Measurements from ENCODE around the gene SLC7A8.

DNA sequence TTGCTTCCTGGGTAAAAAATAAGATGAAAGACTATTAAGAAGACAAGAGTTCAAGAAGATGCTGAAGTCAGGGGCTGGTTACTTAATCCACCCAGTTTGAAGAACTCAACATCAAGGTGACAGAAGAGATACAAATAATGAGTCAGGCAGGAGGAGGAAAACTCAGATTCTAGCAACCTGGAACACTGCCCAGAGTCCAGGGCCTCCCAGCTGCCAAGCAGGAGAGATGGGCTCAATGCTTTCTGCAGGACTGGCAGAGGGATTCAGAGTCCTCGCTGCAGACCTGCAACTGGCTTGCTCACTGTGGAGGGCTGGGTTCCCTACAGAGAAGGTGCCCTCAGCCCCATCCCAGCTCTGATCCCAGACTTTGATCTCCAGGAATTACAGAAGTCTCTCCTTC is 35.8 kb downstream of the SLC7A8 start:
- TF ChIP-seq, protein P1, sequence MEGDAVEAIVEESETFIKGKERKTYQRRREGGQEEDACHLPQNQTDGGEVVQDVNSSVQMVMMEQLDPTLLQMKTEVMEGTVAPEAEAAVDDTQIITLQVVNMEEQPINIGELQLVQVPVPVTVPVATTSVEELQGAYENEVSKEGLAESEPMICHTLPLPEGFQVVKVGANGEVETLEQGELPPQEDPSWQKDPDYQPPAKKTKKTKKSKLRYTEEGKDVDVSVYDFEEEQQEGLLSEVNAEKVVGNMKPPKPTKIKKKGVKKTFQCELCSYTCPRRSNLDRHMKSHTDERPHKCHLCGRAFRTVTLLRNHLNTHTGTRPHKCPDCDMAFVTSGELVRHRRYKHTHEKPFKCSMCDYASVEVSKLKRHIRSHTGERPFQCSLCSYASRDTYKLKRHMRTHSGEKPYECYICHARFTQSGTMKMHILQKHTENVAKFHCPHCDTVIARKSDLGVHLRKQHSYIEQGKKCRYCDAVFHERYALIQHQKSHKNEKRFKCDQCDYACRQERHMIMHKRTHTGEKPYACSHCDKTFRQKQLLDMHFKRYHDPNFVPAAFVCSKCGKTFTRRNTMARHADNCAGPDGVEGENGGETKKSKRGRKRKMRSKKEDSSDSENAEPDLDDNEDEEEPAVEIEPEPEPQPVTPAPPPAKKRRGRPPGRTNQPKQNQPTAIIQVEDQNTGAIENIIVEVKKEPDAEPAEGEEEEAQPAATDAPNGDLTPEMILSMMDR (conservative IDR thresholded peaks at IDR 0.05 in 1 of 2, IDR thresholded peaks at IDR 0.05 in 1 of 2; ENCODE audit: low read depth in 1 of 2, low read length in 2 of 2) = no peak
- TF ChIP-seq EZH2 (IDR thresholded peaks at IDR 0.05; ENCODE audit: low read length, missing control alignments) = no peak
